Islet precursor cell (in vitro differentiated cells): Measurements from ENCODE around the gene ATP2C1.
"Not testable (repeated sequence)": the region's sequence is repeated elsewhere in the genome, so short reads cannot be mapped to it uniquely, and the experiment has no call there.

Experiments
- DNase-seq: peaks from one replicate; pipeline ENCODE4 v3.0.0-alpha.2; 2018

ATP2C1 gene

GRCh38 chr3:130991126-130991525 is 97.2 kb downstream of the ATP2C1 start:
- no peak for DNase-seq

- DNase-seq = no peak
Observed at GRCh38 chr3:130992344-130992743, 98.5 kb downstream of the ATP2C1 start.

GRCh38 chr3:130997289-130997688 is 103.4 kb downstream of the ATP2C1 start:
- DNase-seq = no peak

- no peak for DNase-seq
Observed at GRCh38 chr3:131001071-131001470, 107.2 kb downstream of the ATP2C1 start.

- DNase-seq = no peak
Observed at GRCh38 chr3:131004603-131005002, 110.7 kb downstream of the ATP2C1 start.

- no peak for DNase-seq
Observed at GRCh38 chr3:131007256-131007655, 113.4 kb downstream of the ATP2C1 start.

GRCh38 chr3:131007782-131008181 is 113.9 kb downstream of the ATP2C1 start:
- DNase-seq = no peak

- DNase-seq = no peak
Observed at GRCh38 chr3:131008326-131008725, 114.4 kb downstream of the ATP2C1 start.

GRCh38 chr3:131009698-131010097 is 115.8 kb downstream of the ATP2C1 start:
- no peak for DNase-seq

GRCh38 chr3:131018970-131019369 is 125.1 kb downstream of the ATP2C1 start:
- DNase-seq = no peak

- DNase-seq = no peak
Observed at GRCh38 chr3:131020122-131020693, 126.3 kb downstream of the ATP2C1 start.

- DNase-seq = no peak
Observed at GRCh38 chr3:131025539-131025938, 131.7 kb downstream of the ATP2C1 start.

- peak; percentile 85 for DNase-seq
Observed at GRCh38 chr3:131026321-131027151, 132.7 kb downstream of the ATP2C1 start, which contains the start of the genes ASTE1 and NEK11. TSS of gene ASTE1 (minus strand) at chr3:131026825. CDS start at chr3:131025306, 1,519 bp downstream. TSS of gene NEK11 (plus strand) at chr3:131026877. CDS start at chr3:131029709, 2,832 bp downstream.

- no peak for DNase-seq
Observed at GRCh38 chr3:131028844-131029243, 135.0 kb downstream of the ATP2C1 start.

GRCh38 chr3:131031660-131032059 is 137.8 kb downstream of the ATP2C1 start:
- DNase-seq = no peak

GRCh38 chr3:131033480-131034080 is 139.7 kb downstream of the ATP2C1 start:
- DNase-seq = no peak

GRCh38 chr3:131036200-131036816 is 142.4 kb downstream of the ATP2C1 start:
- DNase-seq = no peak

- DNase-seq = no peak
Observed at GRCh38 chr3:131036986-131037385, 143.1 kb downstream of the ATP2C1 start.

- no peak for DNase-seq
Observed at GRCh38 chr3:131038326-131038725, 144.4 kb downstream of the ATP2C1 start.

- not testable (repeated sequence) for DNase-seq
Observed at GRCh38 chr3:131042271-131042985, 148.5 kb downstream of the ATP2C1 start.

GRCh38 chr3:131047582-131047981 is 153.7 kb downstream of the ATP2C1 start:
- no peak for DNase-seq

- no peak for DNase-seq
Observed at GRCh38 chr3:131048030-131048429, 154.1 kb downstream of the ATP2C1 start.

GRCh38 chr3:131050001-131050400 is 156.1 kb downstream of the ATP2C1 start:
- no peak for DNase-seq
